22Rv1 (cell line): ENCODE results near the gene CSTB.

Experiments
- ZFX ChIP-seq: fragments of 450-650 bp; IDR thresholded peaks from 2 replicates; pipeline ENCODE4 v1.6.1; 2017; ENCODE audit warnings: antibody characterized with exemption, borderline replicate concordance
- TF ChIP-seq, protein P1 (sequence below): fragments of 450-650 bp; IDR thresholded peaks from 2 replicates; pipeline ENCODE4 v1.5.1; 2017; ENCODE audit warnings: mild to moderate bottlenecking

DNA sequence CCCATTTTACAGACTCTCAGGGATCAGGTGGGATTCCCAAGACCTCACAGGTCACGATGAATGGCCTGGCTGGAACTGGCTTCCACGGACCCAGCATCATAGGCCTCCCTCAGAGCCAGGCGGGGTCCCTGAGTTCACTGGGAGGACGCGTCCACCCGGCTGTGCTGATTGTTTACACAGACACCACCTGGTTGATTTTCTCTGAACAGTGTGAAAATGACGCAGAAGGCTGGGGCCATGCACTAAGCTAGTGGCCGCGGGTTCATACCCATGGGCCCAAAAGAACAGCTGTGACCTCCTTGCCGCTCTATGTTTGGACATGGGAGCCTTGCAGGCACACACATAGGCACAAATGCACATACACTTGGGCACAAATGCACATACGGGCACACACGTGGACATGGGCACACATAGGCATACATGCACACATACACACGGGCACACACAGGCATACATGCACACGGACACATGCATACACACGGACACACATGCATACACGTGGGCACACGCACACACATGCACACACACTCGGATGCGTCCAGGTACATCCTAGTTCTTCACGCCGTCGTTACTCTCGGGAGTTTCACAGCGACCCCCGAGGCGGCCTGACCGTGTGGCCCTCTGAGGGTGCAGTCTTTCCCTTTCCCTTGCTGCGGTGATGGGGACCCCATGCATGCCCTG lies 23.2 kb downstream of the CSTB start:
- TF ChIP-seq, protein P1, sequence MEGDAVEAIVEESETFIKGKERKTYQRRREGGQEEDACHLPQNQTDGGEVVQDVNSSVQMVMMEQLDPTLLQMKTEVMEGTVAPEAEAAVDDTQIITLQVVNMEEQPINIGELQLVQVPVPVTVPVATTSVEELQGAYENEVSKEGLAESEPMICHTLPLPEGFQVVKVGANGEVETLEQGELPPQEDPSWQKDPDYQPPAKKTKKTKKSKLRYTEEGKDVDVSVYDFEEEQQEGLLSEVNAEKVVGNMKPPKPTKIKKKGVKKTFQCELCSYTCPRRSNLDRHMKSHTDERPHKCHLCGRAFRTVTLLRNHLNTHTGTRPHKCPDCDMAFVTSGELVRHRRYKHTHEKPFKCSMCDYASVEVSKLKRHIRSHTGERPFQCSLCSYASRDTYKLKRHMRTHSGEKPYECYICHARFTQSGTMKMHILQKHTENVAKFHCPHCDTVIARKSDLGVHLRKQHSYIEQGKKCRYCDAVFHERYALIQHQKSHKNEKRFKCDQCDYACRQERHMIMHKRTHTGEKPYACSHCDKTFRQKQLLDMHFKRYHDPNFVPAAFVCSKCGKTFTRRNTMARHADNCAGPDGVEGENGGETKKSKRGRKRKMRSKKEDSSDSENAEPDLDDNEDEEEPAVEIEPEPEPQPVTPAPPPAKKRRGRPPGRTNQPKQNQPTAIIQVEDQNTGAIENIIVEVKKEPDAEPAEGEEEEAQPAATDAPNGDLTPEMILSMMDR = no peak
- no peak for TF ChIP-seq ZFX
